PC-9 (cell line): ENCODE measurements around the gene ME2. TPM values are rescaled to one million over a fixed set of nuclear protein-coding genes. Genes with fewer than 3 reads are reported as not detected.
A peak's percentile ranks its signal among the peaks of the same experiment; 100 is the strongest.
"Not testable (repeated sequence)": the region's sequence is repeated elsewhere in the genome, so short reads cannot be mapped to it uniquely, and the experiment has no call there.

Experiments
- BruUV-seq: library from RNA; stranded (reverse); fragments of 400-500 nt; replicated peaks from 2 replicates; lab custom pipeline; 2021; lab: Mats Ljungman, UMichigan
- CTCF ChIA-PET: fragments of 300-600 bp; sonication (Branson Sonifier 250); formaldehyde crosslinking; loops from one replicate; lab custom pipeline; 2022; ENCODE audit warnings: antibody characterized with exemption; lab: Charles Lee
- POLR2A ChIA-PET: fragments of 300-600 bp; sonication (Branson Sonifier 250); formaldehyde crosslinking; loops from one replicate; lab custom pipeline; 2022; ENCODE audit warnings: antibody characterized with exemption; ENCODE audit not compliant: unreplicated experiment; lab: Charles Lee
- DNase-seq, 2 experiments: peaks; one replicate each; pipeline versions ENCODE4 v3.0.0 to v3.0.0-alpha.2; 2015 to 2022; ENCODE audit warnings: mixed read lengths in 1 of 2
- H2AFZ ChIP-seq: fragments of 200-600 bp; sonication (generic); 2 replicates; pipeline ENCODE4 v1.8.1; 2017; ENCODE audit warnings: antibody characterized with exemption
- H3F3A ChIP-seq: fragments of 200-600 bp; sonication (generic); 2 replicates; pipeline ENCODE4 v1.8.1; 2017; ENCODE audit warnings: antibody characterized with exemption, mild to moderate bottlenecking, low read depth; ENCODE audit not compliant: insufficient read depth
- H3K27ac ChIP-seq: fragments of 200-600 bp; sonication (generic); 2 replicates; pipeline ENCODE4 v1.6.1; 2016; ENCODE audit warnings: mixed run types
- H3K27me3 ChIP-seq: fragments of 200-600 bp; sonication (generic); 2 replicates; pipeline ENCODE4 v1.6.1; 2016; ENCODE audit warnings: low read depth, mixed run types; ENCODE audit not compliant: insufficient read depth
- H3K36me3 ChIP-seq: fragments of 200-600 bp; sonication (generic); 2 replicates; pipeline ENCODE4 v1.6.1; 2016; ENCODE audit warnings: low read depth, mixed run types
- H3K4me1 ChIP-seq: fragments of 200-600 bp; sonication (generic); replicated peaks from 2 replicates; pipeline ENCODE4 v1.6.1; 2016; ENCODE audit warnings: mixed run types; ENCODE audit not compliant: insufficient read depth
- H3K4me2 ChIP-seq: fragments of 200-600 bp; sonication (generic); 2 replicates; pipeline ENCODE4 v1.6.1; 2017; ENCODE audit warnings: mixed run types
- H3K4me3 ChIP-seq: fragments of 200-600 bp; sonication (generic); 2 replicates; pipeline ENCODE4 v1.6.1; 2016; ENCODE audit warnings: mixed run types
- H3K79me2 ChIP-seq: fragments of 200-600 bp; sonication (generic); 2 replicates; pipeline ENCODE4 v1.6.1; 2017; ENCODE audit warnings: low read depth, mixed run types
- H3K9me2 ChIP-seq: fragments of 200-600 bp; sonication (generic); 2 replicates; pipeline ENCODE4 v1.8.1; 2017; ENCODE audit warnings: mild to moderate bottlenecking; ENCODE audit not compliant: insufficient read depth
- H3K9me3 ChIP-seq: fragments of 200-600 bp; sonication (generic); 2 replicates; pipeline ENCODE4 v1.8.1; 2016; ENCODE audit warnings: low read depth; ENCODE audit not compliant: insufficient read depth
- H4K20me1 ChIP-seq: fragments of 200-600 bp; sonication (generic); 2 replicates; pipeline ENCODE4 v1.8.1; 2017; ENCODE audit not compliant: insufficient read depth
- EZH2 ChIP-seq: fragments of 200-600 bp; sonication (generic); IDR thresholded peaks from 2 replicates; pipeline ENCODE4 v1.8.0; 2017; ENCODE audit warnings: antibody characterized with exemption, low read depth
- intact Hi-C: fragments of 100-400 bp; cut with micrococcal nuclease; formaldehyde crosslinking; loops from one replicate; pipeline ENCODE4 v1.10.0; 2022; ENCODE audit not compliant: unreplicated experiment
- total RNA-seq: library from RNA; stranded (reverse); gene quantifications from 2 replicates; pipeline ENCODE4 v1.2.3, GENCODE V29; 2021
- TF ChIP-seq, protein P1 (sequence below): fragments of 200-600 bp; sonication (generic); conservative IDR thresholded peaks from 2 replicates; pipeline ENCODE4 v1.6.1; 2017; ENCODE audit warnings: mixed run types, antibody characterized with exemption, mild to moderate bottlenecking, moderate library complexity

Gene ME2
- total RNA-seq, 1 experiment from 2014 or later, result 27.9 TPM

DNA sequence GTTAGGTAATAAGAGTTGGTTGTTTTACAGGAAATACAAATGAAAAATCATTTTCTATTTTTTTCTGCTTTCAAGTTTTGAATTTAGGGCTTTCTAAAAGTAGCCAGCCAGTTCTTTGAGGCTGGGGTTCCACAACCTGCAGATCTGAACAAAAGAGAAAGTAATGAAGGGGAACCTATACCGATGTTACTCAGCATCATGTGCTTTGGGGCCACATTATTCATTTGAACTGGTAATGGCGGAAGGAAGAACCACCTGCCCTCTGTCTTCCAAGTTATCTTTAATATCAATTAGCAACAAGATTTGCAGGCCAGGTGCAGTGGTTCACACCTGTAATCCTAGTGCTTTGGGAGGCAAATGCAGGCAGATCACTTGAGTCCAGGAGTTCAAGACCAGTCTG, 46.2 kb upstream of the ME2 start:
- no peak for TF ChIP-seq EZH2
- TF ChIP-seq, protein P1, sequence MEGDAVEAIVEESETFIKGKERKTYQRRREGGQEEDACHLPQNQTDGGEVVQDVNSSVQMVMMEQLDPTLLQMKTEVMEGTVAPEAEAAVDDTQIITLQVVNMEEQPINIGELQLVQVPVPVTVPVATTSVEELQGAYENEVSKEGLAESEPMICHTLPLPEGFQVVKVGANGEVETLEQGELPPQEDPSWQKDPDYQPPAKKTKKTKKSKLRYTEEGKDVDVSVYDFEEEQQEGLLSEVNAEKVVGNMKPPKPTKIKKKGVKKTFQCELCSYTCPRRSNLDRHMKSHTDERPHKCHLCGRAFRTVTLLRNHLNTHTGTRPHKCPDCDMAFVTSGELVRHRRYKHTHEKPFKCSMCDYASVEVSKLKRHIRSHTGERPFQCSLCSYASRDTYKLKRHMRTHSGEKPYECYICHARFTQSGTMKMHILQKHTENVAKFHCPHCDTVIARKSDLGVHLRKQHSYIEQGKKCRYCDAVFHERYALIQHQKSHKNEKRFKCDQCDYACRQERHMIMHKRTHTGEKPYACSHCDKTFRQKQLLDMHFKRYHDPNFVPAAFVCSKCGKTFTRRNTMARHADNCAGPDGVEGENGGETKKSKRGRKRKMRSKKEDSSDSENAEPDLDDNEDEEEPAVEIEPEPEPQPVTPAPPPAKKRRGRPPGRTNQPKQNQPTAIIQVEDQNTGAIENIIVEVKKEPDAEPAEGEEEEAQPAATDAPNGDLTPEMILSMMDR, result no peak
- no peaks in the 10 kb centered on the region for H3K9me3 ChIP-seq
- no peak overlapping the region for H3K4me2 ChIP-seq
- DNase-seq, result no peak
- H3K27me3 ChIP-seq, result no peaks in the 10 kb centered on the region
- H3K36me3 ChIP-seq, result no peaks in the 10 kb centered on the region
- peaks cover 11% of the 10 kb centered on the region; the same call in 1 of the 2 replicates for H3F3A ChIP-seq
- CTCF ChIA-PET, result no interaction called here
- H3K79me2 ChIP-seq, result no peaks in the 10 kb centered on the region
- no peaks in the 10 kb centered on the region for H4K20me1 ChIP-seq
- H3K4me1 ChIP-seq, result peaks cover 19% of the 10 kb centered on the region
- H3K9me2 ChIP-seq, result no peaks in the 10 kb centered on the region
- no peak overlapping the region for H2AFZ ChIP-seq
- POLR2A ChIA-PET, result no interaction called here
- H3K27ac ChIP-seq, result no peak overlapping the region
- intact Hi-C loops, result no loop called here
- H3K4me3 ChIP-seq, result no peak overlapping the region
- BruUV-seq, result no TSS peak

DNA sequence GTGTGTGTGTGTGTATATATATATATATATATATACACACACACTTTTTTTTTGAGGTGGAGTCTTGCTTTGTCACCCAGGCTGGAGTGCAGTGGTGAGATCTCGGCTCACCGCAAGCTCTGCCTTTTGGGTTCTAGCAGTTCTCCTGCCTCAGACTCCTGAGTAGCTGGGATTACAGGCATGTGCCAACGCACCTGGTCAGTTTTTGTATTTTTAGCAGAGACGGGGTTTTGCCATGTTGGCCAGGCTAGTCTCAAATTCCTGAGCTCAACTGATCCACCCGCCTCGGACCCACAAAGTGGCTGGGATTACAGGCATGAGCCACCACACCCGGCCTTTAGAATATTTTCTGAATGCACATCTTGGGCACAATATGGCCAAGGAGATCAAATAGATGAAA, 45.4 kb upstream of the ME2 start:
- H3K4me2 ChIP-seq, H3K79me2 ChIP-seq, CTCF ChIA-PET, DNase-seq, H3K36me3 ChIP-seq, H4K20me1 ChIP-seq, H3K27me3 ChIP-seq, H3K4me3 ChIP-seq, BruUV-seq, H2AFZ ChIP-seq, H3K9me2 ChIP-seq, POLR2A ChIA-PET, H3K9me3 ChIP-seq, intact Hi-C loops, H3K27ac ChIP-seq: not testable (repeated sequence)
- peaks cover 25% of the 10 kb centered on the region for H3K4me1 ChIP-seq
- peaks cover 11% of the 10 kb centered on the region; the same call in 1 of the 2 replicates for H3F3A ChIP-seq

DNA sequence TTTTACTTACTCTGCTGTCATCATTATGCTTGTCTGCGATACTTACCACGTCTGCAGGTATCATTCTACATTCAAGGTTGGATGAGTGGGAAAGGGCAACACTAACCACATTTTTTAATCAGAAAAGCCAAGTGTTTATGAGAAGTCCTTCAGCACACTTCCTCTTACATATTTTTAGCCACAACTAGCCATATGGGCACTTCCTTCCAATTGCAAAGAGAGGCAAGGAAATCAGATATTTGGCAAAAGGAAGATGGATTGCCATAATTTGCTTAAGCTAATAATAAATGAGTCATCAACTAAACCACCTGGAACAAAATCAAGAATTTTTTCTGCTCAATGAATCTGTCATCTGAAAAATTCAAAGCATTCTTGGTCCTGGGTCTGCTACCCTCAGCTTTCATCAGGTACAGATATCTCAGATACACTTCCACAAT, 42.4 kb upstream of the ME2 start:
- intact Hi-C loops, result loop anchor here (5.0 kb wide), 1 partner anchor 41 kb away; the partner anchor contains the start of gene ME2
- no peak for TF ChIP-seq EZH2
- TF ChIP-seq, protein P1, result no peak
- peak overlapping the region; percentile 56 for H3K4me2 ChIP-seq
- DNase-seq, result peak in 1 of 2 experiments; percentile 99
- no peaks in the 10 kb centered on the region for H3K36me3 ChIP-seq
- CTCF ChIA-PET, result interaction anchor here (0.6 to 0.7 kb wide), 3 partner anchors 9 to 18 kb away, joined by 3 to 21 read pairs (median 4); no protein-coding TSS in a partner anchor
- no peaks in the 10 kb centered on the region for H3K9me2 ChIP-seq
- H4K20me1 ChIP-seq, result no peaks in the 10 kb centered on the region
- H3K4me1 ChIP-seq, result peaks cover 25% of the 10 kb centered on the region
- H3K4me3 ChIP-seq, result no peak overlapping the region
- no peaks in the 10 kb centered on the region for H3K9me3 ChIP-seq
- H3K27ac ChIP-seq, result peak overlapping the region; percentile 56
- POLR2A ChIA-PET, result interaction anchor here (0.6 kb wide), 1 partner anchor 1219 kb away, joined by 5 read pairs; no protein-coding TSS in a partner anchor
- H3K79me2 ChIP-seq, result no peaks in the 10 kb centered on the region
- H3F3A ChIP-seq, result peaks cover 11% of the 10 kb centered on the region; the same call in 1 of the 2 replicates
- BruUV-seq, result no TSS peak
- no peak overlapping the region for H2AFZ ChIP-seq
- no peaks in the 10 kb centered on the region for H3K27me3 ChIP-seq
